ENCODE data around the gene FDXR. TPM values are rescaled to one million over a fixed set of nuclear protein-coding genes. Genes with fewer than 3 reads are reported as not detected.
"Not testable (repeated sequence)": the region's sequence is repeated elsewhere in the genome, so short reads cannot be mapped to it uniquely, and the experiment has no call there.

The FDXR gene
- 30.6 and 31.3 TPM in 2 replicates for total RNA-seq

DNA sequence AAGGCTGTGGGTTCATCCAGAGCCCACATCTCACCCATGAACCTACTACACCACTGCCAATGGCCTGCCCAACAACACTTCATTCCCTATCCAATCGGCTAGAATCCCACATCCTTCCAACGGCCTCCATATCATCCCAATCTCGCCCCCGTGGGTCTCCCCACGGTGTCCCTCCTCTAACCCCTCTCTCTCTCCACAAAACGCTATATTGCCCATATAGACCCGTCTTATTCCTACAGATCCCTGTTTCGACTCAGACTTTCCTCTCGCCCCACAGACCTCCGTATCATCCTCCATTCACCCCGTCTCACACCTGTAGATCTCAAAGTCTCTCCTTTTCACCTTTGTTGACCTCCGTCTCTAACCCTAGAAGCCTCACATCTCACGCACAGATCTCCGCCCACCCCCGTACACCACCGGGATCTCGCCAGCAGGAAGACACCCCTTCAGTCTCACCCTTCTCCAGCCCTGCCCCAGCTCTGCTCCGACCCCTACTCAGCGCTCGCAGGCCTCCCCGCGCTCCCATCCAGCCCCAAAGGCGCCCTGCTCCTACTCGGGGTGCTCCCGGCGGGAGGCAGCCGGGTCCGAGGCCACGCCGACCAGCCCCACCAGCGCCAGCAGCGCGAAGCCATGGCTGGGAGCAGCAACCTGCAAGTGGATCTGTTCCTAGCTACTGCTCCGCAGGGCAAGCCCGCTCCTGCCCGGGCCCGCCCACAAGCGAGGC is at the start of gene FDXR:
Gene FDXR (minus strand): TSS at position 682 of the 724 bp plus-strand sequence. CDS start 50 bp downstream, at position 632.
- DNase-seq (ENCODE audit: low read depth) = no peak

DNA sequence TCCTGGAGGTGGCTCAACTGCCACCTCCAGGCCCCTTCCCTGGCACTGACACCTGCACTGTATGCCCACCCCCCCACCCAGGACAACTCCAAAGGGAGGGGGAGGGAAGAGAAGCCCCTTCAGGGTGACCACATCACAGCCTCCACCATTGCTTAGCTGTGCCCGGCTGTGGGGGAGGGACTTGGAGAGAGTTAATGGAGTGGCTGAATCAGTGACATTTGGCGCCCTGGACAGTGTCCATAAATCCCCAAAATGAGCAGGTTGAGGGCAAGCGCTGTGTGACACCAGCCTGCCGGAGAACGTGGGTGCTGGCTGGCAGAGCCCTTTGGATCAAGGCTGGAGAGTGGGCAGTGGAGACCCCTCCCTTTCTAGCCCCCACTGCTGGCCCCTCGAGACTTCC is 49.4 kb upstream of the FDXR start:
- DNase-seq (ENCODE audit: low read depth) = no peak

GRCh38 chr17:74921769-74922168 is 49.0 kb upstream of the FDXR start:
- no peak for DNase-seq (ENCODE audit: low read depth)

- DNase-seq (ENCODE audit: low read depth) = no peak
Measured at GRCh38 chr17:74921026-74921681, 48.4 kb upstream of the FDXR start.

DNA sequence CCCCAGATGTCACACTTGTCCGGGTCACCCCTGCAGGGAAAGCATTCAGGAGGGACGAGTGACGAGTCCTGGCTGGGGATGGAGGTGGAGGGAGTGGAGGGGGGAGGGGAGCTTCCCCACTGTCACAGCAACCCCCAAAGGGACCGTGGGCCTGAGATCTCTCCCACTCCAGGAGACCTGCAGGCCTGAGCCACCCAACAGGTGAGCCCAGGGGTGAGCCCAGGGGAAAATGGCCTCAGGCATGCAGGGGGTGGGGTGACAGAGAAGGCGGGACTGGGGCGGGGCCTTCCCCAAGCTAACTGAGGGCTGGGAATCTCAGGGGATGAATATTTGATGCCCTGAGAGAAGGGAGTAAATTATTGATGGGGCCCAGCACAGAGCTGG is 47.8 kb upstream of the FDXR start:
- no peak for DNase-seq (ENCODE audit: low read depth)

DNA sequence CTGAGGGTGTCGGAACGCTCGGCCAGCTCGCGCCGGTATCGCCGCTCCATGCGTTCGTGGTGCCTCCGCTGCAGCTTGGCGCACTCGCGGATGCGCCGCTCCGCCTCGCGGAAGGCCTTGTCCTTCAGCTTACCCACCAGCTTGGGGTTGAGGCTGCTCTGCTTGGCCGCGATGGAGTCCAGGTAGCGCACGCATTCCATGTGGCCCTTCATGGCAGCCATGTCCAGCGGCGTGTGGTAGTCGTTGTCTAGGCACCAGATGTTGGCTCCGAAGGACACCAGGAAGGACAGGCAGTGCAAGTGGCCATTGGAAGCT is 47.5 kb upstream of the FDXR start:
- no peak for DNase-seq (ENCODE audit: low read depth)

- no peak for DNase-seq (ENCODE audit: low read depth)
Measured at GRCh38 chr17:74919440-74920305, 46.9 kb upstream of the FDXR start.

GRCh38 chr17:74918906-74919305 is 46.1 kb upstream of the FDXR start:
- DNase-seq (ENCODE audit: low read depth) = no peak

GRCh38 chr17:74917430-74917829 is 44.6 kb upstream of the FDXR start:
- DNase-seq (ENCODE audit: low read depth) = no peak

DNA sequence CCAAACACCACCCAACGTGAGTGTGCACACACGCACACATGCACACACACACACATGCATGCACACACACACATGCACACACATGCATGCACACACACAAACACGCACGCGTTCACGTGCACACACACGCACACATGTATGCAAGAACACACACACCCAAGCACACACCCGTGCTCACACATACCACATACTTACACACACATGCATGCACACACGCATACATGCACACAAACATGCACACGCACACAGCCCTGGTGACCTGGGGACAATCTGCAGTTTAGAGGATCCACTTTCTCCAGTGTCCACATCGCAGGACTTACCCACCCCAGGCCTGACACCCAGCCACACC is 44.0 kb upstream of the FDXR start:
- DNase-seq (ENCODE audit: low read depth) = no peak

GRCh38 chr17:74916136-74916850 is 43.5 kb upstream of the FDXR start:
- DNase-seq (ENCODE audit: low read depth) = no peak

GRCh38 chr17:74911423-74911822 is 38.6 kb upstream of the FDXR start:
- DNase-seq (ENCODE audit: low read depth) = not testable (repeated sequence)

- DNase-seq (ENCODE audit: low read depth) = not testable (repeated sequence)
Measured at GRCh38 chr17:74909097-74909496, 36.3 kb upstream of the FDXR start.

DNA sequence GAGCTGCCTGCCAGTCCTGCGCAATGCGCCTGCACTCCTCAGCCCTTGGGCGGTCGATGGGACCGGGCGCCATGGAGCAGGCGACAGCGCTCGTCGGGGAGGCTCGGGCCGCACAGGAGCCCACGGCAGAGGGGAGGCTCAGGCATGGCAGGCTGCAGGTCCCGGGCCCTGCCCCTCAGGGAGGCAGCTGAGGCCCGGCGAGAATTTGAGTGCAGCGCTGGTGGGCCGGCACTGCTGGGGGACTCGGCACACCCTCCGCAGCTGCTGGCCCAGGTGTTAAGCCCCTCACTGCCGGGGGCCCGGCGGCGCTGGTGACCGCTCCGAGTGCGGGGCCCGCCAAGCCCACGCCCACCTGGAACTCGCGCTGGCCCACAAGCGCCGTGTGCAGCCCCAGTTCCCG is 34.2 kb upstream of the FDXR start:
- no peak for DNase-seq (ENCODE audit: low read depth)

GRCh38 chr17:74906214-74906793 is 33.5 kb upstream of the FDXR start:
- DNase-seq (ENCODE audit: low read depth) = not testable (repeated sequence)

GRCh38 chr17:74904687-74905409 is 32.1 kb upstream of the FDXR start:
- no peak for DNase-seq (ENCODE audit: low read depth)

DNA sequence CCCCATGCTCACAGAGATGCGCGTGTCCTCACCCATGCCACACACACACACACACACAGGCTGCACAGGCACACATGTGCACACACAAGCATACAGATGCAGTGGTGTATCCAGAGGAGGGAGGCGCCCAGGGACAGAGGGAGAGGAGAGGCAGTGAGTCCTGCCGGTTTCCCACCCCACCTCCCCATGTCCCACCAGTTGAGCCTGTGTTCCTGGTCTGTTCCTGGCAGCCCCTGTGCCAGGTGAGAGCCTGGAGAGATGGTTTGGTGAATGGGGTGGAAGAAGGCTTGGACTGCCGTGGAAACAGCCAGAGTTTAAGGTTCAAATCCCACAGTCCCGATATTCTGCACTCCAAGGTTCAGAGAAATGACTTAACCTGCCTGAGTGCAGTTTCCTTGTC is 30.9 kb upstream of the FDXR start:
- DNase-seq (ENCODE audit: low read depth) = no peak

DNA sequence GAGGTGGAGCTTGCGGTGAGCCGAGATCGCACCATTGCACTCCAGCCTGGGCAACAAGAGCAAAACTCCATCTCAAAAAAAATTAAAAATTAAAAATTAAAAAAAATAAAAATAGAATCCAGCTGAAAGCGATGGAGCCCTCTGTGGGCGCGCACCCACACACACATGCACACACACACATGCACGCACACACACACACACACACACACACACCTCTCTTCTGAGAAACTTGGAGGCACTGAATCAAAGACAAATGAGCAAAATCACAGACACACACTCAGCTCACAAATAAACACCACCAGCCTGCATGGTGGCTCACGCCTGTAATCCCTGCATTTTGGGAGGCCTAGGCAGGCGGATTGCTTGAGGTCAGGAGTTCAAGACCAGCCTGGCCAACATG is 30.2 kb upstream of the FDXR start:
- DNase-seq (ENCODE audit: low read depth) = no peak

DNA sequence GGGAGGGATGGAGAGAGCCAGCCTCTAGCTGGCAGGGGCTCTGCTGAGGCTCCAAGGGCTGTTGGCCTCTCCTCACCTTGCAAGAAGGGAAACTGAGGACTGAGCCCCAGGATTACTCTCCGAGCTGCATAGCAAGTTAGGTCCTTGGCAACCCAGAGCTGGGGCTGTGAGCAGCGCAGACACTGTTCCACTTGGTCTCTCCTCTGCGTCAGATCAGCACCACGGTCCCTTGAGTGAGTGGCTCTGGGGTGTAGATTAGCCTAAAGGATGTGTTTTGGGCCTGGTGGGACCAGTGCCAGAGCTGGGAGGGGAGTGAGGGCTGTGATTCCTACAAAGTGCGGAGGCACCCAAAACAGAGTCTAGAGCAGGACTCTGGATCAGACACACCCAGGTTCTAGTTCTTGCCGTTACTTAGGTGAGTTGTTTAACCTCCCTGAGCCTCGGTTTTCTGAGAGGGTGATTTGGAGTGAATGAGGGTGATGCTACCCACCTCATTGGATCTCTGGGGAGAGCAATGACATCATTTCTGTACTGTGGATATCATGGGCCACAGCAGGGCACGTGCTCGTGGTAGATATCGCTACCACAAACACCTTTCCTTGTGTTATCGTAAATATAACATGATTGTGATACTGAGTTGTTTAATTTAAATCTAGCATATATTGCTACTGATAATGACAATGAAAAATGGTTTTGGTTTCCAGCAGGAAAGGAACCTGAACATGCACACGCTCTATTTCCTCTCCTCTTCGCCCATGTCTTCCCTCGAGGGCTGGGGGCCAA is 28.8 kb upstream of the FDXR start:
- no peak for DNase-seq (ENCODE audit: low read depth)

DNA sequence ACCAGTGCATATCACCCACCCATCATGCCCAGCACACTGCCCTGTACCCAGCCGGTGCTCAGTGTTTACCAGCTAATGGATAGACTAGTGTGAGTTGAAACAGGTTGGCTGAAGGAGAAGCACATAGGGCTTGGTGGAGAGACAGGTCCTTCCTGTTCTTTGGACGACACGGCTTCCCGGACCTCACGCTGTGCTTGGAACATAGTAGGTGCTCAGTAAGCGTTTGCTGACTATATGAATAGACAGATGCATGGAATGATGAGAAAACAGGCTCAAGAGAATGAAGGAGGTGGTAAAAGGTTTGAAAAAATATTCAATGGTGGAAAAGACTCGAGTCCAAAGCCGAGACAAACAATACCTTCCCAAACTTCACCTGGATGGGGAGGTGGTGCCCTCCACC is 27.4 kb upstream of the FDXR start:
- DNase-seq (ENCODE audit: low read depth) = no peak

Data from renal cortical epithelial cell (primary cell).